Right hindlimb (tissue), 1 donor: Measurements from ENCODE around the gene BUD13.

Source experiments
- DNase-seq: peaks from one replicate; pipeline ENCODE4 v3.0.0-alpha.2; 2018

Gene BUD13

DNA sequence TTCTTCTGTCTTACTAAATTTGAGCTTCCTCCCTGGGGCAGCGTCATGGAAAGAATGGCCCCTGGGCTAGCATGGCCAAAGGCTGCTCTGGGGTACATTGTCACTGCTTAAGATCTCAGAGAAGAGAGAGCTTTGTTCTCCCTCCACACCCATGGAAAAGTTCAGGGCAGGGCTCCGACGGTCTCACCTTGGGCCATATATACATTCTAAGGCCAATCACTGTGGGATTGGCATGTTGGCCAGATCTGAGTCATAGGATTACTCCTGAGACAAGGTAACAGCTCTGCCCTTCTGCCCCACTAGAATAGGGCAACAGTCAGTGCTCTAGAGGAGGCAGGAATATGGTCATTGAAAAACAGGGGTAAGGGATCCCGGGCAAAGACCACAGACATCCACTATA lies 56.2 kb downstream of the BUD13 start:
- no peak for DNase-seq

DNA sequence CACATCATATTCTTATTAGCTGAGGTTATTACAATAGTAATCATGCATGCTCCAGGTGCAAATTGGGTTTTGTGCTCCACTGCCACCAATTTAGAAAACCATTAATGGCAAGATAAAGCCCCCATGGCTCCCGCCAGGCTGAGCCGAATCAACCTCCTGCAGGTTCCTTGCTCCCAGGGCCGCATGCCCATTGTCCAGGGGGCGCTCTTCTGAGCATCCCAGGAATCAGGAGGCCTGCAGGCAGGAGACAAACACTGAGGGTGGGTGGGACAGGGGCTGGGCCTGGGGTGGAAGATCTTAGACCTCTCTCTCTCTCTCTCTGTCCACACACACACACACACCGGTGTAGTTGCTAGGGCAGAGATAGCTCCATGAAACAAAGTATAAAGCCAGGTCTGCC lies 57.4 kb downstream of the BUD13 start:
- no peak for DNase-seq

DNA sequence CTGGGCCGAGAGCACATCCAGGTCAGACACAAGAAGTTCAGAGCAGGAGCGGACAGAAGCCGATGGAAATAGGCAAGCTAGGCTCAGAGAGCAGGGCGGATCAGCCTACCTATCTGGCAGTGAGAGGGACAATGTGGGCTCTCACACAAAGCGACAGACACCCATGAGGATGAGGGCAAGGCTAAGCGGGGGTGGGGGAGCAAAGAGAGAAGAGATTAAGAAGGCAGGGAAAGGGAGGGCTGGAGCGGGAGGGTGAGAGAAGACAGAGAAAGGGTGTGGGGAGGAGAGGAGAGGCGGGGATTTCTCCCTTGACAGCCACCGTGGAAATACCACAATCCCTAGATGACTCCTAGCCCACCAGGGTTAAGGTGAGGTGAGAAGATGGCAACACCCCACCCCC lies 57.9 kb downstream of the BUD13 start:
- no peak for DNase-seq

DNA sequence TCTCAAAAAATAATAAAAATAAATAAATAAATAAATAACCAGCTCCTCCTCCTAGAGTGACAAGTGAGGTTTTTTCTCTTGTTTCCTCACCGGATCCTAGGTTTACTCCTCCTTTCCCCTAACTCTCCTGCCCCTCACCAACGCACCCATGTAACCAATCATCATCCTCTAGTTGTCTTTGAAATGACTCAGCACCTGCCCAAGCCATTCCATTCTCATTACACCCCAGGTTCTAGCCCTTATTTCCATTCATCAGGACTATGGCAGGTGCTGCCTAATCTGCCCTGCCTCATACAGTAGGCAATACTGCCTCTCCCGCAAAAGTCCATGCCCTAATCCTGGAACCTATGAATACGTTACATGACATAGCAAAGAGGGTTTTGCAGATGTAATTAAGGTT lies 60.4 kb downstream of the BUD13 start:
- no peak for DNase-seq

- DNase-seq = no peak
Observed at GRCh38 chr11:116710762-116711161, 62.0 kb downstream of the BUD13 start.

DNA sequence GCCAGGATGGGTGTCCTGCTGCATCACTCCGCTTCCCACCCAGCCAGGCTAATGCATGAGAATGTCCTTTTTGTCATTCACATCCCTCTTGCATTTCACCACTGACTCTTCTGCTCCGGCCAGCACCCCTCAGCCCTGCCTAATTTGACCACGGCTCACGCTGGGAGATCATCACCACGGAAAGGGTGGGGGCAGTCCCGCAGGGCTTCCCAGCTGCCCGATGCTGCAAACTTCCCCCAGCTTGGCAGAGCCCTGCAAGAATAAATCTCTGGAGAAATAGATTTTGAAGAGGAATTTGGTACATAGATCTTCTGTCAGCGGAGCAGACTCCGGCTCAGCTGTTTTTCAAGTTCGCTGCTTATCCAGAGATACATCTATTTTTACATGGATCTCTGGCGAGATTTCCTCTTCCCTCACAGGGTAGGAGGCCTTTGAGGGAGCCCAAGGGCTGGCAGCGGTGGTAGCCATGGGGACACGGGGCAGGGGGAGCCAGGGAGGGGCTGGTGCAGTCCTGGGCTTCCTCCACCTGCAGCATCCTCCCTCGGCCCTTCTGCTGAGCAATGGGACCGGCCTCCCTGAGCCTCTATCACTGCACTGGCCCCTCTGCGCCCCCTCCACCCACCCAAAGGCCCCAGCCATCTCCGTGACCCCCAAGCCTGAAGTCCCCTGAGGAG lies 62.6 kb downstream of the BUD13 start:
- DNase-seq = no peak

GRCh38 chr11:116707746-116708145 lies 65.0 kb downstream of the BUD13 start:
- DNase-seq = no peak

- no peak for DNase-seq
Observed at GRCh38 chr11:116707161-116707629, 65.6 kb downstream of the BUD13 start.

DNA sequence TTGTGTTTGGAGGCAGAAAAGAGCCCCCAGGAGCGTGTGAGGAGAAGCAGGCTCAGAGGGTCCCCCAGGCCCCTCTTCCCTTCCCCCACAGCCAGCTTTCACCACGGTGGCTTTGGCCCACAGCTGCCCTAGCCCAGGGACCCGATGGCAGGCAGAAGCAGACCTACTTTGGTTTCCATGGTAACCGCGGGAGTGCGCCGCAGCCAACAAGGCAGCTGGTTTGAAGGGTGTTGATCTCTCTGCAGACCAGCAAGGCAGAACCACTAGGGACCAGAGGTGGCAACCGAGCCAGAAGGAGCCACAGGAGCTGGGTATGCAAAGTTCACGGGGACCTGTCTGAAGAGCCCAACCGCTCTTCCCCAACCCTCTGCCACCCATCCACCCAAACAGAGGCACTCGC lies 69.4 kb downstream of the BUD13 start:
- peak; percentile 57 for DNase-seq

DNA sequence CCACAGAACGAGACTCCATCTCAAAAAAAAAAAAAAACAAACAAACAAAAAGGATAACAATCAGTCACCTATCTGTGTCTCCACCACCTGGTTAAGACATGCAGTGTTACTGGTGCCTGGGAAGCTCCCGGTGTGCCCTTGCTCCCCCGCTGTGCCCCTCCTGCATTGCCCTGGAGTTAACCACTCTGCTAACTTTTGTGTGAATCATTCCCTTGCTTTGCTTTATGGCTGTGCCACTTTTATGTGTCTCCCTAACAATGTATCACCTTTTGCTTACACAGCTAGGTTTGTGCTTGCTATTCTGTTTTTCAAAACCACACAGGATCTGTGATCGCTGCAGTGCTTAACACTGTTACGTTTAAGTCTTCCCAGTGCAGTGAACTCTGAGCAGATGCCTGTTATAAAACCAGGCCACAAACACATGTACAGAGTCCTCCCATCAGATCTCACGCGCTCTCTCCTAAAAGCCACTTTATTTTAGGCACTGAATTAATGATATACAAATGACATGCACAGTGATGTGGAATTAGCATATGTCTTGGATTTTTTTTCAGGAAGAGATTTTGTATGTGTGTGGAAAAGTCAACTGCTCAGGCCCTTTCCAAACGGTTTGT lies 69.9 kb downstream of the BUD13 start:
- DNase-seq = no peak

- no peak for DNase-seq
Observed at GRCh38 chr11:116701876-116702275, 70.9 kb downstream of the BUD13 start.

DNA sequence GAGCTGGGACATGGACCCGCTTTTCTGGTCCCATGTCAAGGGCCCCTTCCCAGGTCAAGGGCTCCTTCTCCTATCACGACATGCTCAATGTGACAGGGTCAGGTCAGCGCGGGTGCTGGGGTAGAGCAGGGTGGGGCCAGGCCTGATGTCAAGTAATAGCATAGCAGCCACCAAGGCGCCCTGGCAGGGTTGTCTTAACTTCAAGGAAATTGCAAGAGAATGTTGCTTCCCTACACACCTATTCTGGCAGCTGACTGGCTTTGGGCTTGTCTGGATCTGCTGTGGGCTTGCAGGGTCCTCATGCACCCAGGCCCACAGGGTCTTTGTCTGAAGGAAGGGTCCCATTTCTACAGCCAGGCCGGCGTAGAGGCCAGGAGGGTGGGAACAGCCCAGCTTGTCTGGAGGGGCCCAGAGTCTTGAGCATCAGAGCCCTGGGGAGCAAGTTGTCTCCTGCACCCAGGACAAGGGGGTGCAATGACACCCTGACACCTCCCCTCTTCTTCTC lies 71.4 kb downstream of the BUD13 start:
- no peak for DNase-seq

DNA sequence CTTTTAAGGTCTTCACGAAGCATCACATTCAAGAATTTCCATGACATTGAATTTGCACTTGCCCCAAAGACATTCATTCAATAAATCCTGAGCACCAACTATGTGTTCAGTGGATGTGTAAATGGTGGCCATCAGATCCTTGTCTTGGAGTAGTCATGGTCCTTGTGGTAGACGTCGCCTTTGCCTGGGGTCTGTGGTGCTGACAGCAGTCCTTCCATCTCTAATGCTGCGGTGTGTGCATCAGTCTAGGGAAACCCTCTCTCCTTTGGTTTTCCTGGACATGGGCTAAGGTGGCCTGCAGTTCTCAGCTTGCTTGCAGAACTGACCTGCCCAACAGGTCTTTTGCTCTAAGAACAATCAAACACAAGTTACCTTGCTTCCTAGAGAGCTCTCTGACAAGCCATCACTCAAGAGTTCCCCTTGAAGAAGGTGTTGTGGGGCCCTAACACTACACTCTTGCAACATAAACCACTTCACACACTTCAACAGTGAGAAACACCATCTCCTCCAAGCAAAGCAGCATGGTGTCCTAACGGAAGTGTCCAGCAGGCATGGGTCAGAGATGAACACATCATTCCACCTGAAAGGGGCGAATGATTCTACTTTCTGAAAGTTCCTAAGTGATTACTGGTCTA lies 72.1 kb downstream of the BUD13 start:
- DNase-seq = no peak
